ENCODE data around the gene CSNK1A1L. TPM values are rescaled to one million over a fixed set of nuclear protein-coding genes. Genes with fewer than 3 reads are reported as not detected.

The CSNK1A1L gene
- total RNA-seq, 4 donors from 2014 or later = not detected

- Histone ChIP-seq H3K27me3 (no peaks in the 10 kb centered on the region), H3K36me3 (no peaks in the 10 kb centered on the region), H3K4me3 (no peak overlapping the region), H3K4me1 (no peaks in the 10 kb centered on the region), H3K27ac (replicated peaks in 1 of 4) (no peak overlapping the region), H3K9me3 (no peaks in the 10 kb centered on the region)
- TF ChIP-seq POLR2A (IDR thresholded peaks at IDR 0.05; ENCODE audit: low read depth) (no peak), POLR2AphosphoS5 (IDR thresholded peaks at IDR 0.05) (no peak), CTCF (IDR thresholded peaks at IDR 0.05) (no peak), EP300 (IDR thresholded peaks at IDR 0.05) (no peak)
- intact Hi-C loops (cut with DNase I) = no loop called here
- no peak for DNase-seq (ENCODE audit: extremely low spot score)
- 44% methylated on average over 3 of the region's 3 CpGs for WGBS
Measured at GRCh38 chr13:37094099-37094498, 11.4 kb downstream of the CSNK1A1L start.

GRCh38 chr13:37091835-37092234, 13.6 kb downstream of the CSNK1A1L start:
- Histone ChIP-seq H3K27me3 (no peaks in the 10 kb centered on the region), H3K27ac (replicated peaks in 1 of 4) (no peak overlapping the region), H3K4me3 (no peak overlapping the region), H3K4me1 (no peaks in the 10 kb centered on the region), H3K9me3 (no peaks in the 10 kb centered on the region), H3K36me3 (no peaks in the 10 kb centered on the region)
- intact Hi-C loops (cut with DNase I) = no loop called here
- WGBS = 60% methylated on average over 1 of the region's 1 CpG
- TF ChIP-seq EP300 (IDR thresholded peaks at IDR 0.05) = no peak
- no peak for DNase-seq (ENCODE audit: extremely low spot score)

GRCh38 chr13:37090912-37091311, 14.6 kb downstream of the CSNK1A1L start:
- 85% methylated on average over 2 of the region's 2 CpGs for WGBS
- Histone ChIP-seq H3K4me1 (no peaks in the 10 kb centered on the region), H3K4me3 (no peak overlapping the region), H3K9me3 (no peaks in the 10 kb centered on the region), H3K27ac (replicated peaks in 1 of 4) (no peak overlapping the region), H3K27me3 (no peaks in the 10 kb centered on the region), H3K36me3 (no peaks in the 10 kb centered on the region)
- no peak for DNase-seq (ENCODE audit: extremely low spot score)
- TF ChIP-seq CTCF (IDR thresholded peaks at IDR 0.05) = no peak
- TF ChIP-seq POLR2A (IDR thresholded peaks at IDR 0.05; ENCODE audit: low read depth) = no peak
- no peak for TF ChIP-seq POLR2AphosphoS5 (IDR thresholded peaks at IDR 0.05)
- TF ChIP-seq EP300 (IDR thresholded peaks at IDR 0.05) = no peak
- intact Hi-C loops (cut with DNase I) = no loop called here

- TF ChIP-seq CTCF (IDR thresholded peaks at IDR 0.05) = no peak
- no peak for TF ChIP-seq POLR2AphosphoS5 (IDR thresholded peaks at IDR 0.05)
- TF ChIP-seq EP300 (IDR thresholded peaks at IDR 0.05) = no peak
- TF ChIP-seq POLR2A (IDR thresholded peaks at IDR 0.05; ENCODE audit: low read depth) = no peak
- Histone ChIP-seq H3K36me3 (no peaks in the 10 kb centered on the region), H3K4me1 (no peaks in the 10 kb centered on the region), H3K27ac (replicated peaks in 1 of 4) (no peak overlapping the region), H3K27me3 (no peaks in the 10 kb centered on the region), H3K9me3 (no peaks in the 10 kb centered on the region), H3K4me3 (no peak overlapping the region)
- no peak for DNase-seq (ENCODE audit: extremely low spot score)
- WGBS = 81% methylated on average over 3 of the region's 3 CpGs
- intact Hi-C loops (cut with DNase I) = no loop called here
Measured at GRCh38 chr13:37089495-37089894, 16.0 kb downstream of the CSNK1A1L start.

GRCh38 chr13:37087486-37087885, 18.0 kb downstream of the CSNK1A1L start:
- no peak for DNase-seq (ENCODE audit: extremely low spot score)
- intact Hi-C loops (cut with DNase I) = no loop called here
- Histone ChIP-seq H3K9me3 (no peaks in the 10 kb centered on the region), H3K4me3 (no peak overlapping the region), H3K36me3 (no peaks in the 10 kb centered on the region), H3K27me3 (no peaks in the 10 kb centered on the region), H3K27ac (replicated peaks in 1 of 4) (no peak overlapping the region), H3K4me1 (no peaks in the 10 kb centered on the region)
- WGBS = 73% methylated on average over 2 of the region's 2 CpGs
- TF ChIP-seq CTCF (IDR thresholded peaks at IDR 0.05) (no peak), POLR2A (IDR thresholded peaks at IDR 0.05; ENCODE audit: low read depth) (no peak), EP300 (IDR thresholded peaks at IDR 0.05) (no peak), POLR2AphosphoS5 (IDR thresholded peaks at IDR 0.05) (no peak)

All from esophagus muscularis mucosa (tissue), 4 donors.